Mucosa of rectum (tissue), 2 donors: ENCODE results near the gene CPT1C.

Experiments used
- H3K27ac ChIP-seq, 2 donors: one replicate each; pipeline ENCODE4 v1.7.0; 2013; ENCODE audit warnings: inconsistent platforms in 2 of 2, low read depth in 2 of 2, low read length in 2 of 2
- H3K27me3 ChIP-seq, 2 donors: one replicate each; pipeline ENCODE4 v1.7.0; 2013; ENCODE audit warnings: low read length in 2 of 2; ENCODE audit not compliant: control insufficient read depth in 2 of 2, insufficient read depth in 2 of 2
- H3K36me3 ChIP-seq, 2 donors: one replicate each; pipeline ENCODE4 v1.7.0; 2013; ENCODE audit warnings: low read length in 2 of 2; ENCODE audit not compliant: control insufficient read depth in 2 of 2, insufficient read depth in 2 of 2
- H3K4me1 ChIP-seq, 2 donors: one replicate each; pipeline ENCODE4 v1.7.0; 2013; ENCODE audit warnings: low read length in 2 of 2, mild to moderate bottlenecking in 1 of 2; ENCODE audit not compliant: control insufficient read depth in 2 of 2, insufficient read depth in 2 of 2
- H3K4me3 ChIP-seq, 2 donors: one replicate each; pipeline ENCODE4 v1.7.0; 2013; ENCODE audit warnings: low read length in 2 of 2
- H3K9ac ChIP-seq, 2 donors: one replicate each; pipeline ENCODE4 v1.7.0; 2013; ENCODE audit warnings: low read length in 2 of 2, low read depth in 1 of 2, mild to moderate bottlenecking in 1 of 2
- H3K9me3 ChIP-seq, 2 donors: one replicate each; pipeline ENCODE4 v1.7.0; 2013; ENCODE audit warnings: low read length in 2 of 2; ENCODE audit not compliant: control insufficient read depth in 2 of 2
- donor health status: healthy.
- donor health status: Normal muscosa, but diverticular disease.

The CPT1C gene

GRCh38 chr19:49652551-49653465 is 38.1 kb upstream of the CPT1C start:
- Histone ChIP-seq H3K9me3 (no peaks in the 10 kb centered on the region), H3K9ac (no peak overlapping the region), H3K4me3 (no peak overlapping the region), H3K36me3 (peaks cover 62 to 64% of the 10 kb centered on the region in 2 donors), H3K27ac (no peak overlapping the region), H3K27me3 (no peaks in the 10 kb centered on the region), H3K4me1 (no peaks in the 10 kb centered on the region)

GRCh38 chr19:49653466-49653806 is 37.5 kb upstream of the CPT1C start:
- Histone ChIP-seq H3K4me3 (no peak overlapping the region), H3K9me3 (no peaks in the 10 kb centered on the region), H3K27me3 (no peaks in the 10 kb centered on the region), H3K4me1 (no peaks in the 10 kb centered on the region), H3K36me3 (peaks cover 64 to 66% of the 10 kb centered on the region in 2 donors), H3K27ac (no peak overlapping the region), H3K9ac (no peak overlapping the region)

- Histone ChIP-seq H3K9ac (no peak overlapping the region), H3K4me3 (no peak overlapping the region), H3K9me3 (no peaks in the 10 kb centered on the region), H3K27ac (no peak overlapping the region), H3K4me1 (no peaks in the 10 kb centered on the region), H3K27me3 (no peaks in the 10 kb centered on the region), H3K36me3 (peaks cover 70 to 72% of the 10 kb centered on the region in 2 donors)
These were observed 36.3 kb upstream of the CPT1C start for GRCh38 chr19:49654581-49654980.

GRCh38 chr19:49655570-49656455 is 35.1 kb upstream of the CPT1C start:
- no peak overlapping the region for H3K4me3 ChIP-seq
- H3K9ac ChIP-seq, result no peak overlapping the region
- no peak overlapping the region for H3K27ac ChIP-seq
- no peaks in the 10 kb centered on the region for H3K27me3 ChIP-seq
- H3K4me1 ChIP-seq, result no peaks in the 10 kb centered on the region
- H3K9me3 ChIP-seq, result no peaks in the 10 kb centered on the region
- H3K36me3 ChIP-seq, result peaks cover 65 to 69% of the 10 kb centered on the region in 2 donors

GRCh38 chr19:49656456-49657109 is 34.3 kb upstream of the CPT1C start:
- Histone ChIP-seq H3K27ac (no peak overlapping the region), H3K9ac (no peak overlapping the region), H3K9me3 (no peaks in the 10 kb centered on the region), H3K36me3 (peaks cover 61 to 73% of the 10 kb centered on the region in 2 donors), H3K4me1 (no peaks in the 10 kb centered on the region), H3K4me3 (no peak overlapping the region), H3K27me3 (no peaks in the 10 kb centered on the region)

GRCh38 chr19:49657493-49658138 is 33.3 kb upstream of the CPT1C start:
- peaks cover 63 to 82% of the 10 kb centered on the region in 2 donors for H3K36me3 ChIP-seq

GRCh38 chr19:49658139-49658517 is 32.8 kb upstream of the CPT1C start:
- H3K9me3 ChIP-seq, result no peaks in the 10 kb centered on the region
- no peak overlapping the region for H3K4me3 ChIP-seq
- H3K27me3 ChIP-seq, result no peaks in the 10 kb centered on the region
- H3K27ac ChIP-seq, result no peak overlapping the region
- peaks cover 59 to 80% of the 10 kb centered on the region in 2 donors for H3K36me3 ChIP-seq
- no peaks in the 10 kb centered on the region for H3K4me1 ChIP-seq
- no peak overlapping the region for H3K9ac ChIP-seq

More at GRCh38 chr19:49657493-49658138, 33.3 kb upstream of the CPT1C start:
- H3K4me1 ChIP-seq, result no peaks in the 10 kb centered on the region
- H3K9ac ChIP-seq, result no peak overlapping the region
- H3K4me3 ChIP-seq, result no peak overlapping the region
- no peak overlapping the region for H3K27ac ChIP-seq
- H3K27me3 ChIP-seq, result no peaks in the 10 kb centered on the region
- no peaks in the 10 kb centered on the region for H3K9me3 ChIP-seq

- no peak overlapping the region for H3K27ac ChIP-seq
- no peaks in the 10 kb centered on the region for H3K27me3 ChIP-seq
- H3K9me3 ChIP-seq, result no peaks in the 10 kb centered on the region
- no peak overlapping the region for H3K9ac ChIP-seq
- no peak overlapping the region for H3K4me3 ChIP-seq
- H3K36me3 ChIP-seq, result peaks cover 53 to 74% of the 10 kb centered on the region in 2 donors
- H3K4me1 ChIP-seq, result peaks cover 0 to 3% of the 10 kb centered on the region in 2 donors
These were observed 32.1 kb upstream of the CPT1C start for GRCh38 chr19:49658566-49659442.
